Heart left ventricle (tissue), 16 donors: ENCODE results near the gene STX8. TPM values are rescaled to one million over a fixed set of nuclear protein-coding genes. Genes with fewer than 3 reads are reported as not detected.

Experiments used
- ATAC-seq, 4 donors: fragments of 200-7000 bp; cut with Tn5 transposase; one replicate each; pipeline ENCODE4 v1.9.1; 2020 to 2022; ENCODE audit warnings: moderate library complexity in 4 of 4, mild to moderate bottlenecking in 3 of 4, moderate number of reproducible peaks in 1 of 4
- DNase-seq, 5 donors: peaks; one replicate each; pipeline ENCODE4 v3.0.0-alpha.2; 2020
- H3K27ac ChIP-seq, 12 donors: fragments of 200-600 bp; sonication (generic) in 4 of 12; one replicate each; pipeline versions ENCODE4 v1.5.0 to v1.8.0; 2016 to 2022; ENCODE audit warnings: mild to moderate bottlenecking in 2 of 12
- H3K27me3 ChIP-seq, 9 donors: fragments of 200-600 bp; sonication (generic) in 2 of 9; one replicate each; pipeline versions ENCODE4 v1.5.1 to v1.8.0; 2016 to 2022; ENCODE audit warnings: mild to moderate bottlenecking in 3 of 9
- H3K36me3 ChIP-seq, 9 donors: fragments of 200-600 bp; sonication (generic) in 2 of 9; one replicate each; pipeline versions ENCODE4 v1.5.0 to v1.8.0; 2018 to 2022; ENCODE audit warnings: mild to moderate bottlenecking in 2 of 9
- H3K4me1 ChIP-seq, 12 donors: fragments of 200-600 bp; sonication (generic) in 4 of 12; one replicate each; pipeline versions ENCODE4 v1.5.0 to v1.8.0; 2016 to 2022; ENCODE audit warnings: mild to moderate bottlenecking in 3 of 12
- H3K4me3 ChIP-seq, 12 donors: fragments of 200-600 bp; sonication (generic) in 4 of 12; one replicate each; pipeline versions ENCODE4 v1.5.0 to v1.8.0; 2017 to 2022; ENCODE audit warnings: mild to moderate bottlenecking in 9 of 12, moderate library complexity in 4 of 12
- H3K9me3 ChIP-seq, 12 donors: fragments of 200-600 bp; sonication (generic) in 4 of 12; one replicate each; pipeline versions ENCODE4 v1.5.0 to v1.8.0; 2016 to 2022; ENCODE audit warnings: mild to moderate bottlenecking in 1 of 12
- CTCF ChIP-seq, 12 donors: fragments of 200-600 bp; sonication (generic) in 4 of 12; IDR thresholded peaks; one replicate each; pipeline versions ENCODE4 v1.5.0 to v1.8.0; 2018 to 2022; ENCODE audit warnings: antibody characterized with exemption in 12 of 12, mild to moderate bottlenecking in 5 of 12
- POLR2A ChIP-seq, 2 donors: fragments of 450-650 bp; IDR thresholded peaks; one replicate each; pipeline ENCODE4 v1.6.1; 2017; ENCODE audit warnings: antibody characterized with exemption in 2 of 2, mild to moderate bottlenecking in 2 of 2, moderate library complexity in 2 of 2
- WGBS, 4 donors: extraction: QIAGEN DNeasy Blood & Tissue Kit in 2 of 4; methylation state at CpG; one replicate each; pipeline versions ENCODE4 v1.1.5 to v1.1.7; 2013 to 2018; 5-methylcytosine and 5-hydroxymethylcytosine counted together
- intact Hi-C, 10 donors: fragments of 100-400 bp; cut with DNase I; formaldehyde crosslinking; loops; one replicate each; pipeline versions ENCODE4 v1.11.1 to v1.14.2; 2022
- polyA plus RNA-seq, 2 donors: library from polyadenylated mRNA; stranded (reverse); fragments of 200-250 nt; gene quantifications; one replicate each; pipeline ENCODE4 v1.2.3, GENCODE V29; 2013
- total RNA-seq, 9 donors: library from RNA; depleted of rRNA in 2 of 9; stranded (reverse); fragments of >200 nt in 2 of 9; fragmentation: NEBNext Ultra II Directional in 3 of 9; extraction: Animal tissue kit (Norgen Biotek cat#: 25700) in 3 of 9; gene quantifications; one replicate each; pipeline versions ENCODE4 v1.1.0 to v1.2.4, GENCODE V29; 2016 to 2023
- donor health status: ischemic (EF 13 %, LVEDD 7.1; RV severe dilation, severe dysfunction).
- donor health status: healthy with polysubstance abuse.
- donor health status: DM: no; HTN: yes; CAD: no.
- donor health status: DM: no; HTN: no; CAD: no.
- donor health status: ischemic (EF 25% LVEDD 6.9; RV normal size, moderate dysfunction).
- donor health status: ischemic (EF 25% LVEDD 5.7; RV mildly dilated, moderate dysfunction).
- donor health status: healthy.
- donor health status: DM: yes; HTN: yes; CAD: no.
- donor health status: ischemic (EF 35%, LVEDD 5.7; RV mildly dilated, moderate dysfunction).
- donor health status: nonischemic (EF 11% LVEDD 7.7; RV severe dilation, severe dysfunction).
- donor health status: DM: yes; HTN: yes; CAD: no.
- donor health status: PGD.
- donor health status: ischemic (EF 29% LVEDD 5.4; RV normal size, mild dysfunction).
- donor health status: nonischemic (EF 23%, LVEDD 6.1; RV moderate dilation, normal function).

The STX8 gene
- total and polyA plus RNA-seq, 11 donors, result 43.2 to 86.0 (median 62.3) TPM

GRCh38 chr17:9208381-9209105 lies 367.1 kb downstream of the STX8 start:
- H3K9me3 ChIP-seq, result no peaks in the 10 kb centered on the region
- no peaks in the 10 kb centered on the region for H3K27me3 ChIP-seq
- no peak overlapping the region for H3K27ac ChIP-seq
- TF ChIP-seq POLR2A (IDR thresholded peaks at IDR 0.05), result no peak
- no peak for TF ChIP-seq CTCF (IDR thresholded peaks at IDR 0.05)
- H3K4me1 ChIP-seq, result peaks cover 0 to 12% (median 0%) of the 10 kb centered on the region in 12 donors
- no peak overlapping the region for H3K4me3 ChIP-seq
- ATAC-seq (no peak), DNase-seq (no peak)
- WGBS, 4 donors, result 91 to 94% (median 93%) methylated on average over 10 of the region's 10 CpGs
- no peaks in the 10 kb centered on the region for H3K36me3 ChIP-seq
- intact Hi-C loops, result no loop called here

GRCh38 chr17:9206741-9207332 lies 368.8 kb downstream of the STX8 start:
- H3K27me3 ChIP-seq, result no peaks in the 10 kb centered on the region
- ATAC-seq, result no peak
- peak overlapping the region in 1 of 12 donors; percentile 17 for H3K27ac ChIP-seq
- peaks cover 0 to 12% (median 0%) of the 10 kb centered on the region in 12 donors for H3K4me1 ChIP-seq
- H3K4me3 ChIP-seq, result peak overlapping the region in 1 of 12 donors; percentile 17
- peak in 1 of 5 donors; percentile 15 for DNase-seq
- 73 to 79% (median 76%) methylated on average over 14 of the region's 14 CpGs for WGBS, 4 donors
- TF ChIP-seq POLR2A (IDR thresholded peaks at IDR 0.05) (no peak), CTCF (IDR thresholded peaks at IDR 0.05) (no peak)
- no peaks in the 10 kb centered on the region for H3K9me3 ChIP-seq
- no peaks in the 10 kb centered on the region for H3K36me3 ChIP-seq
- intact Hi-C loops, result no loop called here

- WGBS, 4 donors, result 62 to 64% (median 63%) methylated on average over 6 to 8 of the region's 8 CpGs
- no peak for TF ChIP-seq POLR2A (IDR thresholded peaks at IDR 0.05)
- no peak for TF ChIP-seq CTCF (IDR thresholded peaks at IDR 0.05)
- Histone ChIP-seq H3K4me1 (peaks cover 0 to 12% (median 0%) of the 10 kb centered on the region in 12 donors), H3K27me3 (no peaks in the 10 kb centered on the region), H3K36me3 (no peaks in the 10 kb centered on the region), H3K9me3 (no peaks in the 10 kb centered on the region), H3K27ac (peak overlapping the region in 1 of 12 donors; percentile 17), H3K4me3 (peak overlapping the region in 1 of 12 donors; percentile 17)
- ATAC-seq (no peak), DNase-seq (peak in 1 of 5 donors; percentile 20)
- intact Hi-C loops, result no loop called here
Observed at GRCh38 chr17:9206410-9206703, 369.3 kb downstream of the STX8 start.

- TF ChIP-seq CTCF (IDR thresholded peaks at IDR 0.05), result no peak
- no peak for TF ChIP-seq POLR2A (IDR thresholded peaks at IDR 0.05)
- Histone ChIP-seq H3K36me3 (no peaks in the 10 kb centered on the region), H3K4me3 (no peak overlapping the region), H3K4me1 (peaks cover 0 to 12% (median 0%) of the 10 kb centered on the region in 12 donors), H3K9me3 (no peaks in the 10 kb centered on the region), H3K27me3 (no peaks in the 10 kb centered on the region), H3K27ac (no peak overlapping the region)
- ATAC-seq, result no peak
- intact Hi-C loops, result no loop called here
- WGBS, 4 donors, result 77 to 90% (median 85%) methylated on average over 14 of the region's 14 CpGs
- no peak for DNase-seq
Observed at GRCh38 chr17:9205520-9206409, 369.9 kb downstream of the STX8 start.
